K562 (cell line): ENCODE data around the gene ZNF462. TPM values are rescaled to one million over a fixed set of nuclear protein-coding genes. Genes with fewer than 3 reads are reported as not detected.

Source experiments
- NCOA6 ChIP-seq: fragments of 450-650 bp; IDR thresholded peaks from 2 replicates; pipeline ENCODE4 v1.6.1; 2017; ENCODE audit warnings: mild to moderate bottlenecking
- POLR2H ChIP-seq: IDR thresholded peaks from 2 replicates; pipeline ENCODE4 v1.6.1; 2016; ENCODE audit warnings: missing genetic modification characterization, low read depth, mild to moderate bottlenecking, control low read depth, missing compliant biosample characterization, moderate library complexity
- PTBP1 ChIP-seq: fragments of 200-400 bp; formaldehyde crosslinking; IDR thresholded peaks from 2 replicates; pipeline ENCODE4 v1.6.1; 2017; ENCODE audit warnings: low read depth, low read length
- SAP30 ChIP-seq: fragments of 200-600 bp; sonication (generic); IDR thresholded peaks from 2 replicates; pipeline ENCODE4 v1.6.1; 2012; ENCODE audit warnings: borderline replicate concordance, low read depth, mild to moderate bottlenecking, moderate library complexity, low read length, control low read depth, inconsistent platforms; ENCODE audit not compliant: insufficient read depth, poor library complexity, severe bottlenecking
- ZNF583 ChIP-seq: fragments of 250-450 bp; sonication (Bioruptor Pico); IDR thresholded peaks from 2 replicates; pipeline ENCODE4 v1.4.0; 2020
- ZNF584 ChIP-seq: fragments of 200-800 bp; sonication (Bioruptor generic); IDR thresholded peaks from 2 replicates; pipeline ENCODE4 v1.6.1; 2016; ENCODE audit warnings: low read depth, mild to moderate bottlenecking, missing genetic modification characterization, missing compliant biosample characterization
- polyA plus RNA-seq, 8 experiments: library from polyadenylated mRNA; depleted of rRNA in 4 of 8; stranded (reverse) in 5 of 8; unstranded in 3 of 8; fragments of >200 nt; fragmentation: Nextera tagmentation in 2 of 8; fragmentation: Illumina TruSeq in 1 of 8; extraction: Ambion mirVana in 2 of 8; extraction: Trizol in 1 of 8; gene quantifications; 2 replicates each; pipeline versions ENCODE4 v1.2.1 to v1.2.3, GENCODE V29; 2011 to 2014; ENCODE audit warnings: inconsistent platforms in 1 of 8, missing spikeins in 1 of 8
- total RNA-seq, 7 experiments: library from RNA; depleted of rRNA in 6 of 7; stranded (reverse); fragments of >200 nt in 6 of 7; fragmentation: Illumina TruSeq in 2 of 7; extraction: Trizol in 2 of 7; gene quantifications; 2 replicates each; pipeline versions ENCODE4 v1.2.1 to v1.2.3, GENCODE V29; 2011 to 2021; ENCODE audit warnings: low replicate concordance in 1 of 7
- TF ChIP-seq, protein P1 (sequence below): sonication (generic); formaldehyde crosslinking; IDR thresholded peaks from 2 replicates; pipeline ENCODE4 v1.8.0; 2023; ENCODE audit warnings: missing genetic modification reagents, mild to moderate bottlenecking, borderline replicate concordance

Gene ZNF462
- total and polyA plus RNA-seq, 9 of the 15 experiments (the other 6 are each of a cell fraction or from before 2014, with no cell fraction given): 0.20 TPM; not detected in 8

DNA sequence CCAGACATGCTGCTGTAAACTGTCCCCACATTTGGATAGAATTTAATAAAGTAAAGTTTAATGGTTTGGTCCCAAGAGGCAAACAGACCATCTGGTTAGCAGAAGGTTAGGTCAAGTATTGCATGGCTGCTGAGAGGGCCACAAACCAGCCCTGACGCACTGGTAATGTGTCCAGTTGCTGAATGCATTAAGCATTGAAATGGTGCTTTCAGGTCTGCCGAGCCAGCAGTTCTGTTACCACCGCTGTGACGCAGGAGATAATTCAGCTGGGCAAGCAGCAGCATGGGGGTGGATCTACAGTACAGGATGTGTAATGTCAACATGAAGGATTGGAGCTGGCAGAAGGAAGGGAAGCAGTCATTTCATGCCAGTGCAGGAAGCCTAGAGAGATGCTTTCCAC lies 16.0 kb downstream of the ZNF462 start (continued):
- TF ChIP-seq, protein P1, sequence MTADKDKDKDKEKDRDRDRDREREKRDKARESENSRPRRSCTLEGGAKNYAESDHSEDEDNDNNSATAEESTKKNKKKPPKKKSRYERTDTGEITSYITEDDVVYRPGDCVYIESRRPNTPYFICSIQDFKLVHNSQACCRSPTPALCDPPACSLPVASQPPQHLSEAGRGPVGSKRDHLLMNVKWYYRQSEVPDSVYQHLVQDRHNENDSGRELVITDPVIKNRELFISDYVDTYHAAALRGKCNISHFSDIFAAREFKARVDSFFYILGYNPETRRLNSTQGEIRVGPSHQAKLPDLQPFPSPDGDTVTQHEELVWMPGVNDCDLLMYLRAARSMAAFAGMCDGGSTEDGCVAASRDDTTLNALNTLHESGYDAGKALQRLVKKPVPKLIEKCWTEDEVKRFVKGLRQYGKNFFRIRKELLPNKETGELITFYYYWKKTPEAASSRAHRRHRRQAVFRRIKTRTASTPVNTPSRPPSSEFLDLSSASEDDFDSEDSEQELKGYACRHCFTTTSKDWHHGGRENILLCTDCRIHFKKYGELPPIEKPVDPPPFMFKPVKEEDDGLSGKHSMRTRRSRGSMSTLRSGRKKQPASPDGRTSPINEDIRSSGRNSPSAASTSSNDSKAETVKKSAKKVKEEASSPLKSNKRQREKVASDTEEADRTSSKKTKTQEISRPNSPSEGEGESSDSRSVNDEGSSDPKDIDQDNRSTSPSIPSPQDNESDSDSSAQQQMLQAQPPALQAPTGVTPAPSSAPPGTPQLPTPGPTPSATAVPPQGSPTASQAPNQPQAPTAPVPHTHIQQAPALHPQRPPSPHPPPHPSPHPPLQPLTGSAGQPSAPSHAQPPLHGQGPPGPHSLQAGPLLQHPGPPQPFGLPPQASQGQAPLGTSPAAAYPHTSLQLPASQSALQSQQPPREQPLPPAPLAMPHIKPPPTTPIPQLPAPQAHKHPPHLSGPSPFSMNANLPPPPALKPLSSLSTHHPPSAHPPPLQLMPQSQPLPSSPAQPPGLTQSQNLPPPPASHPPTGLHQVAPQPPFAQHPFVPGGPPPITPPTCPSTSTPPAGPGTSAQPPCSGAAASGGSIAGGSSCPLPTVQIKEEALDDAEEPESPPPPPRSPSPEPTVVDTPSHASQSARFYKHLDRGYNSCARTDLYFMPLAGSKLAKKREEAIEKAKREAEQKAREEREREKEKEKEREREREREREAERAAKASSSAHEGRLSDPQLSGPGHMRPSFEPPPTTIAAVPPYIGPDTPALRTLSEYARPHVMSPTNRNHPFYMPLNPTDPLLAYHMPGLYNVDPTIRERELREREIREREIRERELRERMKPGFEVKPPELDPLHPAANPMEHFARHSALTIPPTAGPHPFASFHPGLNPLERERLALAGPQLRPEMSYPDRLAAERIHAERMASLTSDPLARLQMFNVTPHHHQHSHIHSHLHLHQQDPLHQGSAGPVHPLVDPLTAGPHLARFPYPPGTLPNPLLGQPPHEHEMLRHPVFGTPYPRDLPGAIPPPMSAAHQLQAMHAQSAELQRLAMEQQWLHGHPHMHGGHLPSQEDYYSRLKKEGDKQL (CRISPR knock-in tag): no peak
- TF ChIP-seq NCOA6: no peak
- no peak for TF ChIP-seq ZNF584 (CRISPR knock-in tag)
- TF ChIP-seq POLR2H: no peak
- no peak for TF ChIP-seq ZNF583 (CRISPR knock-in tag)
- TF ChIP-seq PTBP1: no peak
- no peak for TF ChIP-seq SAP30
